GM19452 (cell line): ENCODE data around the gene TGFBI.

Experiments used
- ATAC-seq: cut with Tn5 transposase; IDR thresholded peaks from one replicate; pipeline ENCODE4 v1.9.1; 2021; ENCODE audit not compliant: unreplicated experiment

The TGFBI gene

DNA sequence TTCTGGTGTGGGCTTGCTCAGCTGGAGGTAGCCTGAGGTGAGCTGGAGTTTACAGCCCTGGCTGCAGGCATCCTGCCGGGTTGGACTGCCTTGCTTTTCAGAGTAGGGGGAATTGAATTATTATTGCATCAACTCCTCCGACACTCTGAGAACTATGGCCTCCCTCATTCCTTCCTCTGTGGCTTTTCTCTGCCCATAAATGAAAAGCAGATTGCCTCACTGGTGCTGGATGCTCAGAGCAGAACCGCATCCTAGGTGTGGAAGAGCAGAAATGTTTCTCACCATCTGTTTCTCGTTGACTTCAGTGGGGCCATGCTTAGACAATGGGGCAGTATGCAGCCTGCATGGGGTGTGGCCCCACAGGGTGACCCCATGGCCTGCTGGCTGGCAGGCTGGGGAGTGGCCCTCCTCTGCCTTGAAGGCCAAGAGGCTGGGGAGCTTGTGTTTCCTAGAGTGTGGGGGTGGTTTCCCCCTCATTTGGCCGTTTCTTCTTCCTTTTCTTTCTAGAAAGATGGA lies 27.3 kb upstream of the TGFBI start:
- no peak for ATAC-seq

GRCh38 chr5:136004436-136004835 lies 24.4 kb upstream of the TGFBI start:
- ATAC-seq, result no peak

- no peak for ATAC-seq
Measured at GRCh38 chr5:136005476-136005875, 23.3 kb upstream of the TGFBI start.

DNA sequence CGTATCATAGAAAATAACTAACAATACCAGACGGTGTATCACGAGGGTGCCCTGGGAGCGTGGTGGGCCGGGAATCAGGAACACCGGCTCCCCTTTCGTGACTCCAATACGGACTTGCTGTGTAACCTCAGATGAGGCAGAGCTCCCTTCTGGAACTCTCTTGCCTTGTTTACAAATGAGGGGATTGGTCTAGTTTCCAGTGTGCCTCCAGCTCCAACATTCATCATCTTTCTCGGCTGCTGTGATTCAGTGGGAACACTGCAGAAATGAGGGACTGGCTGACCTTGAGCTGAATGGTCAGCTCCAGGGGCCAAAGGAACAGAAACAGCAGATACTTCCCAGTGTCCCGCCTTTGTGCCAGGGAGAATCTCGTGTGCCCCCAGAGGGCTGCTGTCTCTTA lies 22.6 kb upstream of the TGFBI start:
- ATAC-seq, result no peak

- ATAC-seq, result no peak
Measured at GRCh38 chr5:136006761-136007251, 22.0 kb upstream of the TGFBI start.

GRCh38 chr5:136007271-136007670 lies 21.5 kb upstream of the TGFBI start:
- ATAC-seq, result no peak

- ATAC-seq, result no peak
Measured at GRCh38 chr5:136011414-136012001, 17.3 kb upstream of the TGFBI start.

GRCh38 chr5:136012041-136012804 lies 16.6 kb upstream of the TGFBI start:
- no peak for ATAC-seq

DNA sequence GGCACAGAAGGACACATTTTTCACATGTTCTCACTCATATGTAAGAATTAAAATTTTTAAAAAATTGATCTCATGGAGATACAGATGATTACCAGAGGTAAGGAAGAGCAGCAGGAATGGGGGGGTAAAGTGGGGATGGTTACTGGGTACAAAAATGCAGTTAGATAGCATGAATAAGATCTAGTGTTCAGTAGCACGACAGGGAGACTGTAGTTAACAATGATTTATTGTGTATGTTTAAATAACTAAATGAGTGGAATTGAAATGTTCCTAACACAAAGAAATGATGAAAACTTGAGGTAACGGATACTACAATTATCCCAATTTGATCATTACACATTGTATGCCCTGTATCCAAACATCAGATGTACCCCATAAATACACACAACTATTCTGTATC lies 15.2 kb upstream of the TGFBI start:
- ATAC-seq, result no peak

DNA sequence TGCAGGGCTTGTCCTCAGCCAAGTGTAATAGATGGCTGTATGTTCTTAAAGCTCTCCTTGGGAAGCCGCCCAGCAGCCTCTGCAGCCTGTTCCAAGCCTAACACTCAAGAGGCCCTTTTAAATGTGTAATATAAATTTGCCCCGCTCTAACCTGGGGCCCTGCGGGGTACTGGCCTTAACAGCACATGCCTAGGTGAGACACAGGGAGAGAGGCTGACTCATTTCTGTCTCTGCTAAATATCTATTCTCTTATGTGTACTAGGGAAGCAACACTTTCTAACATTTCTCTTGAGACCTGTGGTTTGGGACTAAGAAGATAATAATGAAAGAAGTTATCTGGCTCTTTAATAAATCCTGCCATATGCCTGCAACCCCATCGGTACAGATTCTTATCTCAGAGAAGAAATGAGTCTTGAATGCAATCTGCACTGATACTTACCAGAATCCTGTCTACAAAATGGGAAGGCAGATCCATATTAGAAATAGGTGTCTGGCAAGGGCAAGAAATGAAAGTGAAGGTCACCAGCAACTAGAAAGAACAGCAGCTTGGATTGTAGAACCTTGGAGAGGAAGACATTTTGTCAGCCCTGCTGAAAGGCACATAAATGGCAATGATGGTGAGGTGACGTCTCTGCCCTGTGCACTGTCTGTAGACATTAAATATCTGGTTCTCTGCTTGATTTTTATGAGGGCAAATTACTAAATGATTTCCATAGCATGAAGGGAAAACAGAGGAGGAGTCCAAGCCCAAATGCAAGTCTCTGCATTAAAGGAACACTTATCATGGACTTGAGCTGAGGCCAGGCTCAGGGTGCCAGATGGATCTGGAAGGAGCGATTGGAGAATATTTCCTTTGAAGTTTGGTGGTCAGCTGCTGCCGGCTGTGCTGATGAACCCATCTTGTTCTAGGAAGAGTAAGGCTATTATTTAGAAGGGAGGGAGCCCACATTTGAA lies 14.5 kb upstream of the TGFBI start:
- peak; percentile 80 for ATAC-seq

- ATAC-seq, result no peak
Measured at GRCh38 chr5:136015003-136015375, 13.8 kb upstream of the TGFBI start.

DNA sequence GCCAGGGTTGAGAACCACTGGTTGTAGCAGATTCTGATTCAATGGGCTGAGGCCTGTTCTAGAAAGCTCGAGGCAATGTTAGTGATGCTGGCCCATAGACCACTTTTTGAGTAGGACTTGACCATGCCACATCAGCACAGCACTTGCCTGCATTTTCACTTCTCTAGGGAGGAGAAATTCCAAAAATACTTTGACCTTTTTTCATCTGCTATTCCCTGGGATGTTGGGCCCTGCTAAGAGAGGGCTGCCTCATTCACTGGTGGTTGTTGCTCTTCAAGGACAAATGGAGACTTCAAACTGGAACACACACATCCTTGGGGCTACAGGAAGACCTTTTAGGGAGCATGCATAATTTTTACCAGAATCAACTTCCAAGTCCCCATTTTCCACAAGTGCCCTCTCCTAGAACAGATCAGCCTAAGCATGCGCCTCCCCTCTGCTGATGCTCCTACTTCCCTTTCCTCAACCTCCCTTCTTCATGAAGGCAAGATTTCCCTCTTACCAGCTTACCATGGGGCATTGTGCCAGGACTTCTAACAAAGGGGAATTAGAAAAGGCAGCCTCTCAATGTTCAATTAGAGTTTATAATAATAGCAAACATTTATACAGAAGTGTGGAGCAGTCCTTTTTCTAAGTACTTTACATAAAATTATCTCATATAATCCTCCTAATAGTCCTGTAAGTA lies 12.7 kb upstream of the TGFBI start:
- ATAC-seq, result no peak

GRCh38 chr5:136016945-136017530 lies 11.8 kb upstream of the TGFBI start:
- no peak for ATAC-seq

DNA sequence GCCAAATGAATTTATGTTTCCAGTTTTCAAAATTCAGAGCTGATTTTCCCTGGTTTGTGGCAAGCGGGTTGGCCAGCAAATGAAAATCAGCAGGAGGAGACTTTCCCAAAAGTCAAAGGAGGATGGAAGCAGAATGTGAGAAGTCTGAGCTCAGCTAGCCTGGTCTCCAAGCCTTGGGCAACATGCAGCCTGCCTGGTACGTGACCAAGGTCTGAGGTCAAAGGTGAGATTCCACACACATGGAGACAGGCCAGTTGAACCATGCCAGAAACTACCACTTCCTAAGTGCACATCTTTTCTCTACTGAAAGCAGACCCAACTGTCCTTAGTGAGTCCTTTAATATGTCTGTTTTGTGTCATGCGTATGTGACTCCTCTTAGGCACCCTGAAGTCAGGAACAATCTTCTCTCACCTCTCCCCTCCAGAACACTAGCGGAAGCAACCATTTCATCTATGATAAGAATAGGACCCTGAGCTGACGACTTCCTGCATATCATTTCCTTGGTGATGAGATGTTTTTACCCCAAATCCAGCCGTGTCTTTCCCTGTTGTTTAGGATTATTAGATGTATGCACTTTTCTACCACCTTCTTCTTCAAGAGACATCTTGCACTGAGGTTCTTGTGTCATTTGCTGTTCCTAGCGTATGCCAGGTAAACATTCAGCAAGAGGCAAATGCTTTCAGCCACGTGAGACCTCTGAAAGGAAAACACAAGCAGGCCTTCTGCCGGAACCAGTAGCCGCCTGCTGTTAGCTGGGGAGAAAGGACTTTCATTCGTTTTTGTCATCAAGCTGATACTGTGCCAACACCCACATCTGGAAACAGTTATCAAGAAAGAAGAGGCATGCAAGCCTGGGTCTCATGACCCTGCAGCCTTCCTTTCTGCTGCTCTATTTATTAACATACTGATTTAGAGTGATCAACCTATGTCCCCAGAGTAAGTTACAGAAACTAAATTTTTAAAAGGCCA lies 9.7 kb upstream of the TGFBI start:
- ATAC-seq, result no peak

GRCh38 chr5:136020001-136020382 lies 8.8 kb upstream of the TGFBI start:
- ATAC-seq, result no peak

DNA sequence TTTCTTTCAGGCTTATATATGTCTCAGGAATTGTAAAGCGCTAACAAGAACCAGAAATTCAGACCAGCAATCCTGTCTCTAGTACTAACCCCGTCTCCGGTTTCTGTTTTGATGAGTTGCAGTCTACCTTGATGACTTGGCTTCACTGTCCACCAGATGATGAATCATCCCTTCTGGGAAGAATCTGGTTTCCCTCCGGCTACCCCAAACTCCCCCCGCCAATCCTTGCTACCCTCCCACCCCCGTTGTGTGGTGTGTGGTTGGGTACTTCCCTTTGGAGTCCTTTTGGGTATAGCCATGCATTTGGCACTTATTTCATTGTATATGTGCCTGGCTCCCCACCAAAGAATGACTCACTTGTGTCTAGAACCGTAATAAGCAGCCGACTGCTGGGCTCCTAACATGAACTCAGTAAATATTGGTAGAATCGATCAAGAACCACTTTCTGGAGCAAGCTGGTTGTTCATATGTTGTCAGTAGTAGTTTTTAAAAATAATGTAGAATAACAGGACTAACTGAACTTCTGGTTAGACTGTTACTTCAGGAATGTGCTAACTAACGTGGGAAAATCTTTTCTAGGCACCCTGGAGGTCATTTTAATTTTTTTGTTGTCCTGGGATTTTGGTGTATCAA lies 8.3 kb upstream of the TGFBI start:
- no peak for ATAC-seq

- ATAC-seq, result no peak
Measured at GRCh38 chr5:136021016-136021405, 7.8 kb upstream of the TGFBI start.

DNA sequence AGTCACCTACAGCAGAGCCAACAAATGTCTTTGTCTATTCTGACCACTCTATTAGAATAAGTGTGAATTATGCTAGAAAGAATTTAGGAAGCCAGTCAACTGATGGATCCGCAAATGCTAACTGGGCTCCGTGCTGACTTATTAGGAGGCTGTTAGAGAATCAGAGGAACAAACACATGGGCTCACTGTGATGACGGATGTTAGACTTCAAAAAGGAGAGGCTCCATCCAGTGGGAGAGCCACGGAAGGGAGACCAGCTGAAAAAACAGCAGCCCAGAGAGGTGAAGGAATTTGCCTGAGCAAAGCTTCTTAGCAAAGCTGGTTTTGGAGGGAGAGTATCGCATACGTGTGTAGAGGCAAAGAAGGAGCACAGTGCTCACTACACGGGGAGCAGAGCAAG lies 5.8 kb upstream of the TGFBI start:
- ATAC-seq, result no peak
